T-helper 2 cell (primary cell): Measurements from ENCODE around the gene EIF4ENIF1.
A peak's percentile ranks its signal among the peaks of the same experiment; 100 is the strongest.
"Not testable (repeated sequence)": the region's sequence is repeated elsewhere in the genome, so short reads cannot be mapped to it uniquely, and the experiment has no call there.

Experiments used
- DNase-seq, 5 experiments: peaks; one replicate each; pipeline versions ENCODE4 v3.0.0 to v3.0.0-alpha.2; 2012 to 2022
- total RNA-seq, 2 donors: gene quantifications; one replicate each; lab custom pipeline; 2026; lab: John Stamatoyannopoulos, UW

The EIF4ENIF1 gene, protein sequence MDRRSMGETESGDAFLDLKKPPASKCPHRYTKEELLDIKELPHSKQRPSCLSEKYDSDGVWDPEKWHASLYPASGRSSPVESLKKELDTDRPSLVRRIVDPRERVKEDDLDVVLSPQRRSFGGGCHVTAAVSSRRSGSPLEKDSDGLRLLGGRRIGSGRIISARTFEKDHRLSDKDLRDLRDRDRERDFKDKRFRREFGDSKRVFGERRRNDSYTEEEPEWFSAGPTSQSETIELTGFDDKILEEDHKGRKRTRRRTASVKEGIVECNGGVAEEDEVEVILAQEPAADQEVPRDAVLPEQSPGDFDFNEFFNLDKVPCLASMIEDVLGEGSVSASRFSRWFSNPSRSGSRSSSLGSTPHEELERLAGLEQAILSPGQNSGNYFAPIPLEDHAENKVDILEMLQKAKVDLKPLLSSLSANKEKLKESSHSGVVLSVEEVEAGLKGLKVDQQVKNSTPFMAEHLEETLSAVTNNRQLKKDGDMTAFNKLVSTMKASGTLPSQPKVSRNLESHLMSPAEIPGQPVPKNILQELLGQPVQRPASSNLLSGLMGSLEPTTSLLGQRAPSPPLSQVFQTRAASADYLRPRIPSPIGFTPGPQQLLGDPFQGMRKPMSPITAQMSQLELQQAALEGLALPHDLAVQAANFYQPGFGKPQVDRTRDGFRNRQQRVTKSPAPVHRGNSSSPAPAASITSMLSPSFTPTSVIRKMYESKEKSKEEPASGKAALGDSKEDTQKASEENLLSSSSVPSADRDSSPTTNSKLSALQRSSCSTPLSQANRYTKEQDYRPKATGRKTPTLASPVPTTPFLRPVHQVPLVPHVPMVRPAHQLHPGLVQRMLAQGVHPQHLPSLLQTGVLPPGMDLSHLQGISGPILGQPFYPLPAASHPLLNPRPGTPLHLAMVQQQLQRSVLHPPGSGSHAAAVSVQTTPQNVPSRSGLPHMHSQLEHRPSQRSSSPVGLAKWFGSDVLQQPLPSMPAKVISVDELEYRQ
- total RNA-seq, result 14.7 to 25.4 reads per million in 2 donors

DNA sequence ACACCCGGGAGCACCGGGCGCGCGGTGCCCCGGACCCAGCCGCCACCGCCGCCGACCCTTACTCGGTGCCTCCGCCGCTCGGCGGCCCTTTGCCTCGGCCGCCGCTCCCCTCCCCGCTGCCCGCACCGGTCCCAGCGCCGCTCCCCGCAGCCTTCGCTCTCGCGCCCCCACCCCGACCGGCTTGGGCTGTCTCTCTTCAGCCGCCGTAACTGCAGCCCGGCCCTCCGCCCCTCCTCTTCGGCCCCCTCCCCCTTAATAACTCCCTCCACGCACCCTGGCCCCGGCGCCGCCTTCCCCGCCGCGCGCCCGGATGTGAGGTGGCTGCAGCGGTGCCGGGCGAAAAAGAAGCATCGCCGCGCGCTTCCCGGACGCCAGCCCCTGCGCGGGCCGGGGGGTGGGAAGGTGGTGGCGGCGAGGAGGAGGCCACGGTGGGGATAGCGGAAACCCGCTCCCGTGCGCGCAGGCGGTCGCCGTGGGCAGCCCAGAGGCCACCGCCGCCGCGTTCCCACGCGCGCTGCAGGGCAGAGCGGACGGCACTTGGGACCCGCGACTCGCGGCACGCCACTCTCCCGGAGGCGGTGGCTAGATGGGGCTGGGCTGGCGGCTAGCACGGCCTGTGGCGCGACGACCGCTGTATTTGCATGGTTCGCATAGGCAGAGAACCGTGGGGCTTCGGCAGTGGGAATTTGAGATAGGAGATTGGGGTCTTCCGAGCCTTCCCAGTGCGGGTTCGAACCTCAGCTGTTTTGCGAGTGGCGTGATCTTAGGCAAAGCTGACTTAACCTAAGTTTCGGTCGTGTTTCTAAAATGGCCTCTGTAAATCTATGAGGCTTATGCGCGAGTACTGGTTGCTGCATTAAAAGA lies at the start of gene EIF4ENIF1:
EIF4ENIF1 (minus strand) TSS at position 211 of the 864 bp plus-strand sequence. CDS start 1,124 bp downstream, outside the sequence.
- DNase-seq, result peak; percentile 73 to 94 (median 79)

DNA sequence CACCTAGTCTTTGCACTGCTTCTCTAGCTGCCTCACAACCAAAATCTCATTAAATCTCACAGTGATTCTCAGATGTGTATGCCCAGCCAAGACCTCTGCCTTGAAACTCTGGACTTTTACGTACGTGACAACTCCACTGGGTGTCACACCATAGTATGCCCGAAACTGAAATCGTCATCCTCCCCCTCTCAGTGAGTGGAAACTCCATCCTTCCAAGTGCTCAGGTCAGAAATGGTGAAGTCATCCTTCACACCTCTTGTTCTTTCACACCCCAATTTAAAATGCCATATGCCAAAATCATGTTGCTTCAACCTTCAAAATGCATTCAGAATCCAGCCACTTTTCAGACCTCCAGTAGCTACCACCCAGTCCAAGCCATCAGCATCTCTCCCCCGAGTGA lies 49.2 kb upstream of the EIF4ENIF1 start:
- DNase-seq, result peak in 1 of 5 experiments; percentile 48

DNA sequence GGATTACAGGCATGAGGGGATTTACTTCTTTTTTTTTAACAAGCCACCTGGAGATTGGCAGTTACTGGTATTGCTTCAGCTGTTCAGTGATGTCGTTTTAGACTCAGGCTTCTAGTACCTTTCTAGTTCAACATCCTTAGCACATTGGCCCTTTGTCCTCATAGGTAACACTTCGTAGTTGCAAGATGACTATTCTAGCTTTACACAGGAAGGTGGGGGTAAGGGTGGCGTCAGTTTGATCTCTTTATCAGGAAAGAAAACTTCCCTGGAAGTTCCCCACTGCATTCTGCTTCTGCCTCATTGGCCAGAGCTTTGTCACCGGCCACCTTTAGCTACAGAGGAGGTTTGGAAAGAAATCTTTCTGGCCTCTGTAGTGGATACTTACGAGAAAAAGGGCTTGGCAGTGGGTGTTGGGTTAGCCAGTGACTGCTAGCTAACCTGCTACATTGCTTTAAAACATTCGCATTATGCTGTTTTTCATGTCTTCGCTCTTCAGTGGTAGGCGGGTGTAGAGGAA lies 47.4 kb upstream of the EIF4ENIF1 start:
- DNase-seq, result peak in 2 of 5 experiments; percentile 14 to 92

DNA sequence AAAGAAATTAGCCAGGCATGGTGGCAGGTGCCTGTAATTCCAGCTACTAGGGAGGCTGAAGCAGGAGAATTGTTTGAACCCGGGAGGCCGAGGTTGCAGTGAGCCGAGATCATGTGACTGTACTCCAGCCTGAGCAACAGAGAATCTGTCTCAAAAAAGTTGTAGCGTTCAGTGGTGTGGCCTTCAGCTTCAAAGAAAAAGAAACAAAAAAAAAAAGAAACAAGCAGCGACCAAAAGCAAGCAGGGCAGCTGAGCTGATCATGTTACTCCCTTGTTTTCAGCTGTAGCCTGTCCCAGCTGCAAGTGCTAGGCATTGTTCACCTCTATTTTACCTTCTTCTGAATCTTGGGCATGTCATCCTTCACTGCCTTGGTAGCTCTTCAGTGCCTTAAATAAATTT lies 43.7 kb upstream of the EIF4ENIF1 start:
- DNase-seq, result peak in 1 of 5 experiments; percentile 54

DNA sequence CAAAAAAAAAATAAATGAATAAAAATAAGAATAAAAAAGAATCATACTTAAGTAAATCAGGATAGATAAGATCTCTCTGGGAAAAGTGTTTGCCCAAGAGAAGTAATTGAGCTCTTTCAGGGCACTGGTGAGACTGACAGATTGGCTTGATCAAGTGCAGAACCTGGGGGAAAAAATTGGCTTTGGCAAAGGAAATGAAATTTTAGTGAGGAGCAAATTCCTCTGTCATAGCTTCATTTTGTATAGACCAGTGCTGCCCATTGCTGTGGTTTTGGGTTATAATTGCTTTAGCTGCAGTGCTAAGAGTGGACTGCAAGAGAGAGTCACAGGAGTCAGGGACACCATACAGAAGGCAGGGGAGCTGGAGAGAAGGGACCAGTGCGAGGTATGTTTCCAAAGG lies 42.4 kb upstream of the EIF4ENIF1 start:
- DNase-seq, result no peak

DNA sequence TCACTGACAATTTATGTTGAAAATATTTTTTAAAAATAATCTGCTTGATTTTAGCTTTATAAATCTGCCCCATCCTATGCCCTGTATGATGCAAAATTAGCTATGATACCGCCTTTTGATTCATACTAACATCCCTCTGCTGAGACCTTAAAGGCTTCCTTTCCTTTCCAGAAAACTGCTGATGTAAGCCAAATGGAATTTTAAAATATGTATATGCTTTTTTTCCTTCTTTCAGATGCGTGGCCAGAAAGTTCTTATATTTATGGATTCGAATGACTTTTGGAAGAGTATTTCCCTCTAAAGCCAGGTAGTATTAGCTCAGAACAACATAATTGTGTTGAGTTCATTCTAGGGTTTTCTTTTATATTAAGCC lies 41.2 kb upstream of the EIF4ENIF1 start:
- no peak for DNase-seq

DNA sequence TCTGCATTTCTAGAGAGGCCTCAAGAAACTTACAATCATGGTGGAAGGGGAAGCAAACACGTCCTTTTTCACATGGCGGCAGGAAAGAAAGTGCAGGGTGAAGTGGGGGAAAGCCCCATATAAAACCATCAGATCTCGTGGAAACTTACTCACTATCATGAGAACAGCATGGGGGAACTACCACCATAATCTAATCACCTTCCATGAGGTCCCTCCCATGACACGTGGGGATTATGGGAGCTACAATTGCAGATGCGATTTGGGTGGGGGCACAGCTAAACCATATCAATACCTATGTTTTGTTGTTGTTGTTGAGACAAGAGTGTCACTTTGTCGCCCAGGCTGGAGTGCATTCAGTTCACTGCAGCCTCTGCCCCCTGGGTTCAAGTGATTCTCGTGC lies 36.6 kb upstream of the EIF4ENIF1 start:
- peak in 2 of 5 experiments; percentile 19 to 61 for DNase-seq

DNA sequence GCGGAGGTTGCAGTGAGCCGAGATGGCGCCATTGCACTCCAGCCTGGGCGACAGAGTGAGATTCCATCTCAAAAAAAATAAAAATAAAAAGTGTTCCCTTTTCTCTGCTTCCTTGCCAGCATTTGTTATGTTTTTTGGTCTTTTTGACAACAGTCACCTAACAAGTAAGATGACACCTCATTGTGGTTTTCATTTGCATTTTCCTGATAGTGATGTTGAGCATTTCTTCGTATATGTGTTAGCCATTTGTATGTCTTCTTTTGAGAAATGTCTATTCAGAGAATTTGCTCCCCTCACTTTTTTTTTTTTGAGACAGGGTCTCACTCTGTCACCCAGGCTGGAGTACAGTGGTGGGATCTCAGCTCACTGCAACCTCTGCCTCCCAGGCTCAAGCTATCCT lies 34.5 kb upstream of the EIF4ENIF1 start:
- DNase-seq, result peak in 2 of 5 experiments; percentile 3 to 77

DNA sequence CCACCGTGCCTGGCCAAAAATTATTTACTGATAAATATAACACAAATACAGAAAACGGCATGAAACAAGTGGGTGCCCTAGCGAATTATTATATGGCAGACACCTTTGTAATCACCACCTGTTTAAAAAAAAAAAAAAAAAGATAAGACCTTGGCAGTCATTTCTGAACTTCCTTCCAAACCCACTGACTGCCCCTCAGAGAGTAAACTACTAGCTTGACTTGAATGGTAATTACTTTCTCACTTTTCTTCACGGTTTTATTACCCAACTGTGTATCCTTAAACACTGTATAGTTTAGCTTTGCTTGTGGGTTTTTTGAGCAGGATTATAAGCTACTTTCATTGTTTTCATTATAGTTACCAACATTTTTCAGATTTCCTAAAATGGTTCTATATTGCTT lies 30.4 kb upstream of the EIF4ENIF1 start:
- peak in 1 of 5 experiments; percentile 72 for DNase-seq

DNA sequence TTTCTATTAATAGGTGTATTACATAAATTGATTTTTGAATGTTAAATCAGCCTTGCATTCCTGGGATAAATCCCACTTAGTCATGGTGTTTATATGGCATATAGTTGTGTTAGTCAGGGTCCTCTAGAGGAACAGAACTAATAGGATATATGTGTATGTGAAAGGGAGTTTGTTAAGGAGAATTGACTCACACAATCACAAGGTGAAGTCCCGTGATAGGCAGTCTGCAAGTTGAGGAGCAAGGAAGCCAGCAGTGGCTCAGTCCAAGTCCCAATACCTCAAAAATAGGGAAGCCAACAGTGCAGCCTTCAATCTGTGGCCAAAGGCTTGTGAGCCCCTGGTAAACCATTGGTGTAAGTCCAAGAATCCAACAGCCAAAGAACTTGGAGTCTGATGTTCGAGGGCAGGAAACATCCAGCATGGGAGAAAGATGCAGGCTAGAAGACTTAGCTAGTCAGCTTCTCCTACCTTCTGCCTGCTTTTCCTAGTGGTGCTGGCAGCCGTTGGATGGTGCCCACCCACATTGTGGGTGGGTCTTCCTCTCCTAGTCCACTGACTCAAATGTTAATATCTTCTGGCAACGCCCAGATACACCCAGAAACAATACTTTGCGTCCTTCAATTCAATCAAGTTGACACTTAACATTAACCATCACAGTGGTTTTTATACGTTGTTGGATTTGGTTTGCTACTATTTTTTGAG lies 19.6 kb upstream of the EIF4ENIF1 start:
- DNase-seq, result no peak

DNA sequence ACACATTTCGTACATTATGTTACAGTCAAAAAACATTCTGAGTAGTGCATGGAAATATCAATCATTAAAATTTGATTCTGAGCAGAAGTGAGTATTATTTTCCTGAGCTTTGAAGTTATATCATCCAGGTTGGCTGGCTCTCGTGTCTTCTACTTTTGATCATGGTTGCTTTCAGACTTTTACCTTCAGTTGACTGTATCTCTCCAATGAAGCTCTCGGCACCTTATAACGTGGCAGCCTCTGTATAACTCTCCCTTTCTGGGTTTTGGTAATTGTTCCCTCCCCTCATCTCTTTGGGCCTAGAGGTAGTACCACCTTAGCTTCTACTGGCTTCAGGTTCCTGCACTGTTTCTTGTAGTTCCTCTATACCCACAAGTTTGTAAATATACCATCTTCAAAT lies 18.9 kb upstream of the EIF4ENIF1 start:
- no peak for DNase-seq

DNA sequence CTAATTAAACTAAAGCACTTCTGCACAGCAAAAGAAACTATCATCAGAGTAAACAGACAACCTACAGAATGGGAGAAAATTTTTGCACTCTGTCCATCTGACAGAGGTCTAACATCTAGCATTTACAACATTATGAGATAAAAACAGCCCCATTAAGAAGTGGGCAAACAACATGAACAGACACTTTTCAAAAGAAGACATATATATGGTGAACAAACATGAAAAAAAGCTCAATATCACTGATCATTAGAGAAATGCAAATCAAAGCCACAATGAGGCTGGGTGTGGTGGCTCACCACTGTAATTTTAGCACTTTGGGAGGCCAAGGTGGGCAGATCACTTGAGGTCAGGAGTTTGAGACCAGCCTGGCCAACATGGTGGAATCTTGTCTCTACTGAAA lies 17.9 kb upstream of the EIF4ENIF1 start:
- DNase-seq, result not testable (repeated sequence)

DNA sequence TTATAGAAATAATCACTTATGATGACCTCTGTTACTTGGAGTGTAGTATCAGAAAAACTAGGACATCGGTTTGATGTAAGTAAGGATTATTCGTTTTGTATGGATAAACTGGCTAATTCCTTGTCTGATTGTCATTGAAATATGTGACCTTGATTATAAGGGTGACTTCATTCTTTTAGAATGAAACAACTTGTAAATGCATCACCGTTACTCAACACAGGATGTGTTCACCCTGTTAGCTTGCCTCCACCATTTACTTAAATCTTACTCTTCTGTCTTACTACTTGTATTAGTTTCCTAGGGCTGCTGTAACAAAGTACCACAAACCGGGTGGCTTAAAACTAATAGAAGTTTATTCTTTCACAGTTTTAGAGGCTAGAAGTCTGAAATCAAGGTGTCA lies 14.6 kb upstream of the EIF4ENIF1 start:
- peak in 1 of 5 experiments; percentile 18 for DNase-seq

DNA sequence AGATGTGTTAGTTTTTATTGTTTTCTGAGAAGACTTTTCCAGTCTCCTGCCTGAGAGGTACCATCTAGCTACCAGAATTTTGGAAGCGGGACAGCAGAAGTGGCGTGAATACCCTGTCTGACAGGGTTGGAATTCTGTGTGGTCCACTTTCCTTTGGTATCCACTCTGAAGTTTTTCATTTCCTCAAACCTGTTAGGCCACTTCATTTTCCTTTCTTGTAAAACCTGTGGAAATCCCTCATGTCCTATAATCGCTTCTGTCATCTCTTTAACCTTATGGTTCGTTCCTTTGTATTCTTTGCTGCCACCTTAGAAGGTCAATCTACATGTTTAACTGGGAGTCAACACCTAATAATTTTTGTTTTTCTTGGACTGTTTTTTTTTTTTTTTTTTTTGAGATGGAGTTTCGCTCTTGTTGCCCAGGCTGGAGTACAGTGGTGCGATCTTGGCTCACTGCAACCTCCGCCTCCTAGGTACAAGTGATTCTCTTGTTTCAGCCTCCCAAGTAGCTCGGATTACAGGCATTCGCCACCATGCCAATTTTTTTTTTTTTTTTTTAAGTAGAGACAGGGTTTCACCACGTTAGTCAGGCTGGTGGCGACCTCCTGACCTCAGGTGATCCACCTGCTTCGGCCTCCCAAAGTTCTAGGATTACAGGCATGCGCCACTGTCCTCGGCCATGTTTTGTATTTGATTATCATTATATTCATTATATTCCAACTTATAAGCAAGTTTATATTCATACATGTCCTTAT lies 13.7 kb upstream of the EIF4ENIF1 start:
- DNase-seq, result no peak

DNA sequence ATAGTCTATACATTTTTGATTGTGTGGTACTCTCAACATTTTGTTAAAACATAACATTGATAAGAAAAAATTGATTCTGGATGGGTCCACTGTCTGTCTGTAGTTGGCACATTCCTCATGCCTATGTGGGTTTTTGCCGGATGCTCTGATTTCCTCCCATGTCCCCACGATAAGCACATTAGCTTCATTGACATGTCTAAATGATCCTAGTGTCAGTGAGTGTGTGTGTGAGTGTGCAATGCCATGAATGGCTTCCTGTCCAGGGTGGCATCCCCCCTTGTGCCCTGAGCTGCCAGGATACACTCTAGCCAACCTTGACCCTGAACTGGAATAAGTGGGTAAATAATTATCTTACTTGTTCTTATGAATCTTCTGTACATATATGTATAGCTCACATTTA lies 12.1 kb upstream of the EIF4ENIF1 start:
- DNase-seq, result peak in 1 of 5 experiments; percentile 13

DNA sequence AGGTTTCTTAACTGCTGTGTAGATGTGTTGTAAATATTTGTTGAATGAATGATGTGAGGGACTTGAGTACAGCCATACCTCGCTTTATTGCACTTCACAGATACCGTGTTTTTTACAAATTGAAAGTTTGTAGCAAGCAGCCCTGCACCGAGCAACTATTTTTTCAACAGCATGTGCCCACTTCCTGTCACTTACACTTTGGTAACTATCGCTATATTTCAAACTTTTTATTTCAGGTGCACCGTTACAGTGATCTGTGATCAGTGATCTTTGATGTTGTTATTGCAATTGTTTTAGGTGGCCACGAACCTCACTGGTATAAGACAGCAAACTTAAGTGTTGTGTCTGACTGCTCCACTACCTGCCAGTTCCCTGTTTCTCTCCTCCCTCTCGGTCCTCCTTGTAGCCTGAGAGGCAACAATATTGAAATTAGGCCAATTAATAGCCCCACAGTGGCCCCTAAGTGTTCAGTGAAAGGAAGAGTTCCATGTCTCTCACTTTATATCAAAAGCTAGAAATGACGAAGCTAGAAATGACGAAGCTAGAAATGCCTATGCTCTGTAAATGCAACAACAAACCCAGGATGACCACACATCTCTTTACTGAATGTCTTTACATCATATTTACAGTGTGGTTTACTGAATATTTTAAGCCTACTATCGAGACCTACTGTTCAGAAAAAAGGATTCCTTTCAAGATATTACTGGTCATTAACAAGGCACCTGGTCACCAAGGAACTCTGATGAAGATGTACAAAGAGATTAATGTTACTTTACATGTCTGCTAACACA lies 7.7 kb upstream of the EIF4ENIF1 start:
- peak in 2 of 5 experiments; percentile 56 to 78 for DNase-seq

DNA sequence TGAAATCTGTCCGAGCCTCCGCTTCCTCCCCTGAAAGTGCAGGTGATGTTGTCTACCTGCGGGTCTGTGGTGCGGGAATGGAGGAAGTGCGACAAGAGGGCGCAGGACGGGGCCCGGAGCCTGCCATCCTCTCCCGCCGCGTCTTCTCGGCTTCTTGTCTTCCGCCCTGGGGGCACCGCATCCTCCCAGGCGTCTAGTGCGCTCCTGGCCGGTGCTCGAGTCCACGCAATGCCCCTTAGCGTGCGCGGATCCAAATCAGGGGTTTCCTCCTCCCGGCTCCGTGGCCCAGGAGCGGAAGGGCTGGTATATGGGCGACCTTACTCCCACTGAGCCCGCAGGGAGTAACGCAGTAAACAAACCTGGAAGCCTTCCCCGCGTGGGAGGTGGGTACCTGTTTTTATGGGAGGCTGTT lies 7.1 kb upstream of the EIF4ENIF1 start:
- peak in 4 of 5 experiments; percentile 17 to 64 (median 32) for DNase-seq

DNA sequence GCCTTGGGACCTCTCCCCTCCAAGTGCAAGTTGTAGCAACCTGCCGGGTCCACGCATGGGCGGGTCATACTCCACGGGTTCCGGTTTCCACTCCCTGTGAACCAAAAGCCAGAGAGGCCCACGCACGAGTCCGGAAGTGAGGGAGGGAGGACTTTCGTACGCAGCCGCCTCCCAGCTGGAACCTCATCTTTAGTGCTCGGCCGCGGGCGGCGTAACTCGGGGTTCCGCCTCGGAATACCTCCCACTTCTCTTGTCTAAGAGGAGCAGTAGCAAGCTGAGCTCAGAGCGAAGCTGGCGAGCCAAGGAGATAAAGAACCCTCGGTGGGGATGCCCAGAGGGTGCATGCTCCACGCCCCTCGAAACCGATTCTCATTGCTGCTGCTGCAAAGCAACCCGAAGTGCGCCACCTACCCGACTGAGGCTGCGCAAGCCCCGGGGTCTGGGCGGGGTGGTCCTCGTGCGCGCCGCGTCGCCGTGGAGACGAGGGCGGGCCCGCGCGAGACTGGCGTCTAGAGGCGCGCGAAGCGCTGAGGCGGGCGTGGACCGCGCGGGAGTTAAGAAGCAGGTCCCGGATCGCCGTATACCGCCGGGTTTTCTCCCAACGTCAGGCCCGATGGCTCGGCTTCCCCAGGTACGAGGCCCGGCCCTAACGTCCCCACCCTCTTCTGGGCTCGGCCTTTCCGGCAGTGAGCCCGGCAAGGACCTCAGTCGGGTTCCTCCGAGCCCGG lies 6.5 kb upstream of the EIF4ENIF1 start, which contains the start of gene SFI1:
SFI1 (plus strand) TSS at position 530 of the 728 bp plus-strand sequence. CDS start 11,749 bp downstream, outside the sequence.
- DNase-seq, result peak; percentile 90 to 97 (median 93)

DNA sequence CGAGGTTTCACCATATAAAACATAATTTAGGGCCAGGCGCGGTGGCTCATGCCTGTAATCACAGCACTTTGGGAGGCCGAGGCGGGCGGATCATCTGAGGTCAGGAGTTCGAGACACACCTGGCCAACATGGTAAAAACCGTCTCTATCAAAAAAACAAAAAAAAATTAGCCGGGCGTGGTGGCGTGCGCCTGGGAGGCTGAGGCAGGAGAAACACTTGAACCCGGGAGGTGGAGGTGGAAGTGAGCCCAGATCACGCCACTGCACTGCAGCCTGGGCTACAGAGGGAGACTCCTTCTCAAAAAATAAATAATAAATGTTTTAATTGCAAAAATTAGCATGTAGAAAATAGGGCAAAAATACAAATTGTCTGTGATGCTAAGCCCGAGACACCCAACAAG lies 5.7 kb upstream of the EIF4ENIF1 start:
- DNase-seq, result no peak
